ENCODE data around the gene CSNK2A2.

GRCh38 chr16:58187092-58187491, 10.8 kb downstream of the CSNK2A2 start:
- TF ChIP-seq CTCF (IDR thresholded peaks at IDR 0.05; ENCODE audit: insufficient read depth, low read length, poor library complexity, severe bottlenecking) (no peak), EZH2phosphoT487 (conservative IDR thresholded peaks at IDR 0.05; ENCODE audit: low read length) (no peak)
